Prostate gland (tissue), 2 donors: Measurements from ENCODE around the gene CCDC107.

Experiments
- CTCF ChIP-seq, 4 experiments: fragments of 200-600 bp in 2 of 4; fragments of 450-650 bp in 2 of 4; sonication (generic) in 2 of 4; IDR thresholded peaks; 1 replicate in 3 of 4; 2 replicates in 1 of 4; pipeline ENCODE4 v1.5.1; 2016 to 2019; ENCODE audit warnings: antibody characterized with exemption in 4 of 4, mild to moderate bottlenecking in 2 of 4, moderate library complexity in 2 of 4
- POLR2A ChIP-seq: fragments of 450-650 bp; IDR thresholded peaks from one replicate; pipeline ENCODE4 v1.6.1; 2016; ENCODE audit warnings: antibody characterized with exemption, mild to moderate bottlenecking
- POLR2AphosphoS5 ChIP-seq: sonication (generic); formaldehyde crosslinking; IDR thresholded peaks from one replicate; pipeline ENCODE4 v1.6.1; 2017; ENCODE audit warnings: antibody characterized with exemption

GRCh38 chr9:35658137-35658967 lies at the start of gene CCDC107:
- TF ChIP-seq CTCF (IDR thresholded peaks at IDR 0.05): peak; percentile 27 to 66 (median 57)
- no peak for TF ChIP-seq POLR2AphosphoS5
- TF ChIP-seq POLR2A: peak; percentile 89
